Measurements from ENCODE around the gene TTC23L. TPM values are rescaled to one million over a fixed set of nuclear protein-coding genes. Genes with fewer than 3 reads are reported as not detected.

Gene TTC23L
- total RNA-seq, 1 donor from 2014 or later, result not detected

GRCh38 chr5:34944460-34945047 is 105.6 kb downstream of the TTC23L start:
- intact Hi-C loops (cut with DNase I), result no loop called here
- H3K27me3 ChIP-seq, result no peaks in the 10 kb centered on the region
- H3K36me3 ChIP-seq, result peaks cover 70 to 74% of the 10 kb centered on the region in 2 donors
- no peak for TF ChIP-seq CTCF (IDR thresholded peaks at IDR 0.05)
- no peak for DNase-seq (ENCODE audit: low spot score in 2 of 2)
- H3K4me3 ChIP-seq, result no peak overlapping the region
- no peak overlapping the region for H3K27ac ChIP-seq
- H3K9me3 ChIP-seq, result no peaks in the 10 kb centered on the region
- H3K4me1 ChIP-seq, result no peaks in the 10 kb centered on the region

Other genes starting within 250 kb of the TTC23L start
- gene RAI14, start 182.8 kb upstream of the TTC23L start, total RNA-seq, result 134 TPM
- gene RAD1, start 76.3 kb downstream of the TTC23L start, total RNA-seq, result 2.0 TPM
- gene BRIX1, start 76.5 kb downstream of the TTC23L start, total RNA-seq, result 8.5 TPM
- 30.5 TPM for gene DNAJC21, start 90.4 kb downstream of the TTC23L start, total RNA-seq
- gene AGXT2, start 208.8 kb downstream of the TTC23L start, total RNA-seq, result not detected